ENCODE measurements around the gene STAT3. TPM values are rescaled to one million over a fixed set of nuclear protein-coding genes. Genes with fewer than 3 reads are reported as not detected.
A peak's percentile ranks its signal among the peaks of the same experiment; 100 is the strongest.

STAT3 gene
- total and polyA plus RNA-seq, 2 of the 13 experiments (the other 11 are each of a cell fraction or from before 2014, with no cell fraction given), result 61.8 to 62.4 TPM

- TF ChIP-seq NFE2L1 (CRISPR knock-in tag; IDR thresholded peaks at IDR 0.05; ENCODE audit: borderline replicate concordance) (peak; percentile 73; the same call in 1 of the 2 replicates), ATF5 (CRISPR knock-in tag; IDR thresholded peaks at IDR 0.05; ENCODE audit: low read depth) (peak; percentile 74; the same call in 1 of the 2 replicates), ZBTB43 (CRISPR knock-in tag; conservative IDR thresholded peaks at IDR 0.05) (0 out of 2 replicates have a peak, but pooled peaks have one; percentile 44), SKI (IDR thresholded peaks at IDR 0.05; ENCODE audit: partially characterized antibody) (no peak), ZNF619 (CRISPR knock-in tag; IDR thresholded peaks at IDR 0.05) (0 out of 2 replicates have a peak, but pooled peaks have one; percentile 83), ZNF770 (CRISPR knock-in tag; IDR thresholded peaks at IDR 0.05) (no peak), HMGXB4 (CRISPR knock-in tag; IDR thresholded peaks at IDR 0.05; ENCODE audit: borderline replicate concordance in 1 of 2, low read depth in 1 of 2) (0 out of 4 replicates have a peak, but pooled peaks of 1 of the 2 experiments have one; percentile 34), ZFP91 (CRISPR knock-in tag; IDR thresholded peaks at IDR 0.05; ENCODE audit: borderline replicate concordance) (peak; percentile 62; the same call in 1 of the 2 replicates), CREB1 (IDR thresholded peaks at IDR 0.05) (no peak), CREB1 (CRISPR knock-in tag; IDR thresholded peaks at IDR 0.05) (no peak), ZNF580 (CRISPR knock-in tag; IDR thresholded peaks at IDR 0.05; ENCODE audit: borderline replicate concordance, low read depth) (peak; percentile 69; the same call in 1 of the 2 replicates), ZBTB7A (CRISPR knock-in tag; IDR thresholded peaks at IDR 0.05) (peak; percentile 97), SAFB2 (CRISPR knock-in tag; IDR thresholded peaks at IDR 0.05; ENCODE audit: borderline replicate concordance, low read depth) (peak; percentile 48; the same call in 1 of the 2 replicates), KMT2A (CRISPR knock-in tag; IDR thresholded peaks at IDR 0.05) (peak; percentile 54; the same call in 1 of the 2 replicates), ZNF331 (CRISPR knock-in tag; IDR thresholded peaks at IDR 0.05) (no peak), PATZ1 (CRISPR knock-in tag; IDR thresholded peaks at IDR 0.05) (peak; percentile 32; the same call in 1 of the 2 replicates), ZSCAN29 (CRISPR knock-in tag; conservative IDR thresholded peaks at IDR 0.05) (0 out of 2 replicates have a peak, but pooled peaks have one; percentile 27)
Observed at GRCh38 chr17:42304187-42305030, 83.8 kb downstream of the STAT3 start (continued).
